Measurements from ENCODE around the gene DENND4A.

GRCh38 chr15:65723876-65724275 lies 68.2 kb downstream of the DENND4A start:
- TF ChIP-seq CTCF (IDR thresholded peaks at IDR 0.05 in 8 of 11, conservative IDR thresholded peaks at IDR 0.05 in 3 of 11): no peak
- TF ChIP-seq POLR2A (IDR thresholded peaks at IDR 0.05): no peak
- no peak for TF ChIP-seq POLR2AphosphoS5 (IDR thresholded peaks at IDR 0.05)

Data from spleen (tissue), 7 donors.